HEK293T (cell line): ENCODE measurements around the gene PPP2R5C.

Experiments
- ARNT ChIP-seq: fragments of 450-650 bp; IDR thresholded peaks from 2 replicates; pipeline ENCODE4 v1.6.1; 2017; ENCODE audit warnings: mild to moderate bottlenecking
- BHLHE40 ChIP-seq: fragments of 450-650 bp; IDR thresholded peaks from 2 replicates; pipeline ENCODE4 v1.6.1; 2016; ENCODE audit warnings: mild to moderate bottlenecking, moderate library complexity, borderline replicate concordance
- ELF4 ChIP-seq: fragments of 450-650 bp; IDR thresholded peaks from 2 replicates; pipeline ENCODE4 v1.6.1; 2017; ENCODE audit warnings: antibody characterized with exemption
- FOXA1 ChIP-seq: fragments of 450-650 bp; IDR thresholded peaks from 2 replicates; pipeline ENCODE4 v1.6.1; 2016; ENCODE audit warnings: mild to moderate bottlenecking
- FOXK2 ChIP-seq: fragments of 450-650 bp; IDR thresholded peaks from 2 replicates; pipeline ENCODE4 v1.6.1; 2016; ENCODE audit warnings: mild to moderate bottlenecking
- FOXM1 ChIP-seq: fragments of 450-650 bp; IDR thresholded peaks from 2 replicates; pipeline ENCODE4 v1.6.1; 2017; ENCODE audit warnings: mild to moderate bottlenecking, borderline replicate concordance
- HDGF ChIP-seq: fragments of 450-650 bp; IDR thresholded peaks from 2 replicates; pipeline ENCODE4 v1.6.1; 2017; ENCODE audit warnings: antibody characterized with exemption, borderline replicate concordance
- LEF1 ChIP-seq: fragments of 450-650 bp; IDR thresholded peaks from 2 replicates; pipeline ENCODE4 v1.6.1; 2017; ENCODE audit warnings: mild to moderate bottlenecking, borderline replicate concordance
- NFRKB ChIP-seq: fragments of 450-650 bp; IDR thresholded peaks from 2 replicates; pipeline ENCODE4 v1.6.1; 2016; ENCODE audit warnings: mild to moderate bottlenecking, moderate library complexity
- PKNOX1 ChIP-seq: fragments of 450-650 bp; IDR thresholded peaks from 2 replicates; pipeline ENCODE4 v1.6.1; 2016
- SP1 ChIP-seq: fragments of 450-650 bp; IDR thresholded peaks from 2 replicates; pipeline ENCODE4 v1.6.1; 2017
- SUZ12 ChIP-seq: fragments of 450-650 bp; IDR thresholded peaks from 2 replicates; pipeline ENCODE4 v1.6.1; 2016; ENCODE audit warnings: mild to moderate bottlenecking
- TARDBP ChIP-seq: fragments of 450-650 bp; IDR thresholded peaks from 2 replicates; pipeline ENCODE4 v1.6.1; 2016
- ZNF384 ChIP-seq: fragments of 450-650 bp; IDR thresholded peaks from 2 replicates; pipeline ENCODE4 v1.6.1; 2016

GRCh38 chr14:101854366-101854765 lies 92.9 kb downstream of the PPP2R5C start:
- TF ChIP-seq LEF1: no peak
- no peak for TF ChIP-seq SP1
- TF ChIP-seq BHLHE40: no peak
- TF ChIP-seq NFRKB: no peak
- no peak for TF ChIP-seq HDGF
- TF ChIP-seq ARNT: no peak
- TF ChIP-seq SUZ12: no peak
- no peak for TF ChIP-seq TARDBP
- TF ChIP-seq PKNOX1: no peak
- no peak for TF ChIP-seq FOXM1
- TF ChIP-seq ELF4: no peak
- no peak for TF ChIP-seq FOXA1
- TF ChIP-seq ZNF384: no peak
- TF ChIP-seq FOXK2: no peak
